Activated CD4-positive, alpha-beta T cell treated with anti-CD3 and anti-CD28 coated beads, Interleukin-10, Interleukin-2, amounts not matched to agents 100 ng/mL and 50 ng/mL, durations not matched to agents 16 hours and 8 hours (primary cell): ENCODE measurements around the gene GNE.

Source experiments
- DNase-seq: peaks from one replicate; pipeline ENCODE4 v3.0.0-alpha.2; 2020

The GNE gene

GRCh38 chr9:36165826-36166167 is 92.5 kb downstream of the GNE start:
- DNase-seq, result no peak

- DNase-seq, result no peak
These were observed 93.3 kb downstream of the GNE start for GRCh38 chr9:36164989-36165388.
